SU-DHL-6 (cell line): Measurements from ENCODE around the gene IL1R2.

ENCODE experiments used
- H2AFZ ChIP-seq: fragments of 200-600 bp; sonication (generic); 2 replicates; pipeline ENCODE4 v1.6.1; 2014; ENCODE audit warnings: low read depth, mild to moderate bottlenecking, moderate library complexity, mixed read lengths, antibody characterized with exemption, low read length; ENCODE audit not compliant: severe bottlenecking
- H3F3A ChIP-seq: fragments of 200-600 bp; shearing (Covaris generic); 2 replicates; pipeline ENCODE4 v1.6.0; 2016; ENCODE audit warnings: antibody characterized with exemption, mild to moderate bottlenecking; ENCODE audit not compliant: insufficient read depth
- H3K27ac ChIP-seq: fragments of 200-600 bp; sonication (generic); 2 replicates; pipeline ENCODE4 v1.5.1; 2016; ENCODE audit warnings: low read depth, mild to moderate bottlenecking, low read length, moderate library complexity, mixed read lengths
- H3K27me3 ChIP-seq: fragments of 200-600 bp; sonication (generic), shearing (Covaris generic); 2 replicates; pipeline ENCODE4 v1.6.0; 2014; ENCODE audit warnings: mild to moderate bottlenecking, low read length
- H3K36me3 ChIP-seq: fragments of 200-600 bp; sonication (generic); 2 replicates; pipeline ENCODE4 v1.6.1; 2014; ENCODE audit warnings: mild to moderate bottlenecking, low read length, mixed read lengths
- H3K4me2 ChIP-seq: fragments of 300-600, 200-600 bp; shearing (Covaris generic), sonication (generic); 2 replicates; pipeline ENCODE4 v1.6.0; 2014; ENCODE audit warnings: low read length, low read depth, mild to moderate bottlenecking; ENCODE audit not compliant: poor library complexity, severe bottlenecking
- H3K4me3 ChIP-seq: fragments of 200-600 bp; sonication (generic); 2 replicates; pipeline ENCODE4 v1.5.1; 2014; ENCODE audit warnings: antibody characterized with exemption, low read length, mild to moderate bottlenecking, mixed read lengths; ENCODE audit not compliant: insufficient read depth, poor library complexity, severe bottlenecking
- H3K79me2 ChIP-seq: fragments of 200-600 bp; sonication (generic); 2 replicates; pipeline ENCODE4 v1.6.1; 2014; ENCODE audit warnings: mild to moderate bottlenecking, low read length, moderate library complexity; ENCODE audit not compliant: insufficient read depth
- H3K9ac ChIP-seq: fragments of 200-600 bp; sonication (generic); 2 replicates; pipeline ENCODE4 v1.7.0; 2014; ENCODE audit warnings: mild to moderate bottlenecking, low read length
- H3K9me2 ChIP-seq: fragments of 200-600 bp; sonication (generic); replicated peaks from 2 replicates; pipeline ENCODE4 v1.6.1; 2014; ENCODE audit warnings: low read length; ENCODE audit not compliant: insufficient read depth
- H3K9me3 ChIP-seq: fragments of 200-600 bp; sonication (generic); 2 replicates; pipeline ENCODE4 v1.6.1; 2014; ENCODE audit warnings: low read length, mixed read lengths; ENCODE audit not compliant: insufficient read depth
- H4K20me1 ChIP-seq: fragments of 200-600 bp; sonication (generic); 2 replicates; pipeline ENCODE4 v1.6.1; 2014; ENCODE audit warnings: low read depth, mild to moderate bottlenecking, antibody characterized with exemption, low read length, moderate library complexity, mixed read lengths
- EZH2phosphoT487 ChIP-seq: fragments of 200-600 bp; sonication (generic), shearing (Covaris generic); conservative IDR thresholded peaks from 2 replicates; pipeline ENCODE4 v1.6.1; 2018; ENCODE audit warnings: mild to moderate bottlenecking, antibody characterized with exemption, low read length, moderate library complexity, mixed read lengths
- TF ChIP-seq, protein P1 (sequence below): fragments of 200-600 bp; sonication (generic); IDR thresholded peaks from one replicate; pipeline ENCODE4 v1.5.1; 2017; ENCODE audit warnings: antibody characterized with exemption, mild to moderate bottlenecking, low read length, moderate library complexity; ENCODE audit not compliant: insufficient read depth, poor library complexity, severe bottlenecking

IL1R2 gene

DNA sequence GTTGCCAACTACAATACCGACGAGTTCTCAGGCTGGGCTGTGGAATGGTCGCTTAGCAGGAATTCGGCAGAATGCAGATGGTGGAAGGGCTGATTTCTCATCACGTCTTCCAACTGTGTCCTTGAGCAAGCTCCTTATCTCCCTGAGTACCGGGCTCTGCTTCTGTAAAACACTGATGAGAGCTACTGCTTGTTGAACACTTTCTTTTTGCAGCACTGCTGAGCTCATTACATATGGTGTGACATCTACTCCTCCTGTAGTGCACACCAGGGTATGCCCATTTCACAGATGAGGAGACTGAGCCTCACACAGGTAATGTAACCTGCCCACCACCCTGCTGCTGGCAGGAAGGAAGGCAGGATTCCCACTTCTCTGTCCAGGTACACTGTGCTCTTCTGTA is 8.3 kb downstream of the IL1R2 start:
- Histone ChIP-seq H3K79me2 (no peaks in the 10 kb centered on the region), H3K27ac (no peak overlapping the region), H2AFZ (no peak overlapping the region), H3K9ac (no peak overlapping the region), H3K4me2 (no peak overlapping the region), H3K36me3 (no peaks in the 10 kb centered on the region), H3K9me3 (no peaks in the 10 kb centered on the region), H4K20me1 (no peaks in the 10 kb centered on the region), H3F3A (no peaks in the 10 kb centered on the region), H3K9me2 (no peaks in the 10 kb centered on the region), H3K4me3 (no peak overlapping the region), H3K27me3 (no peaks in the 10 kb centered on the region)
- no peak for TF ChIP-seq EZH2phosphoT487
- TF ChIP-seq, protein P1, sequence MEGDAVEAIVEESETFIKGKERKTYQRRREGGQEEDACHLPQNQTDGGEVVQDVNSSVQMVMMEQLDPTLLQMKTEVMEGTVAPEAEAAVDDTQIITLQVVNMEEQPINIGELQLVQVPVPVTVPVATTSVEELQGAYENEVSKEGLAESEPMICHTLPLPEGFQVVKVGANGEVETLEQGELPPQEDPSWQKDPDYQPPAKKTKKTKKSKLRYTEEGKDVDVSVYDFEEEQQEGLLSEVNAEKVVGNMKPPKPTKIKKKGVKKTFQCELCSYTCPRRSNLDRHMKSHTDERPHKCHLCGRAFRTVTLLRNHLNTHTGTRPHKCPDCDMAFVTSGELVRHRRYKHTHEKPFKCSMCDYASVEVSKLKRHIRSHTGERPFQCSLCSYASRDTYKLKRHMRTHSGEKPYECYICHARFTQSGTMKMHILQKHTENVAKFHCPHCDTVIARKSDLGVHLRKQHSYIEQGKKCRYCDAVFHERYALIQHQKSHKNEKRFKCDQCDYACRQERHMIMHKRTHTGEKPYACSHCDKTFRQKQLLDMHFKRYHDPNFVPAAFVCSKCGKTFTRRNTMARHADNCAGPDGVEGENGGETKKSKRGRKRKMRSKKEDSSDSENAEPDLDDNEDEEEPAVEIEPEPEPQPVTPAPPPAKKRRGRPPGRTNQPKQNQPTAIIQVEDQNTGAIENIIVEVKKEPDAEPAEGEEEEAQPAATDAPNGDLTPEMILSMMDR = no peak

DNA sequence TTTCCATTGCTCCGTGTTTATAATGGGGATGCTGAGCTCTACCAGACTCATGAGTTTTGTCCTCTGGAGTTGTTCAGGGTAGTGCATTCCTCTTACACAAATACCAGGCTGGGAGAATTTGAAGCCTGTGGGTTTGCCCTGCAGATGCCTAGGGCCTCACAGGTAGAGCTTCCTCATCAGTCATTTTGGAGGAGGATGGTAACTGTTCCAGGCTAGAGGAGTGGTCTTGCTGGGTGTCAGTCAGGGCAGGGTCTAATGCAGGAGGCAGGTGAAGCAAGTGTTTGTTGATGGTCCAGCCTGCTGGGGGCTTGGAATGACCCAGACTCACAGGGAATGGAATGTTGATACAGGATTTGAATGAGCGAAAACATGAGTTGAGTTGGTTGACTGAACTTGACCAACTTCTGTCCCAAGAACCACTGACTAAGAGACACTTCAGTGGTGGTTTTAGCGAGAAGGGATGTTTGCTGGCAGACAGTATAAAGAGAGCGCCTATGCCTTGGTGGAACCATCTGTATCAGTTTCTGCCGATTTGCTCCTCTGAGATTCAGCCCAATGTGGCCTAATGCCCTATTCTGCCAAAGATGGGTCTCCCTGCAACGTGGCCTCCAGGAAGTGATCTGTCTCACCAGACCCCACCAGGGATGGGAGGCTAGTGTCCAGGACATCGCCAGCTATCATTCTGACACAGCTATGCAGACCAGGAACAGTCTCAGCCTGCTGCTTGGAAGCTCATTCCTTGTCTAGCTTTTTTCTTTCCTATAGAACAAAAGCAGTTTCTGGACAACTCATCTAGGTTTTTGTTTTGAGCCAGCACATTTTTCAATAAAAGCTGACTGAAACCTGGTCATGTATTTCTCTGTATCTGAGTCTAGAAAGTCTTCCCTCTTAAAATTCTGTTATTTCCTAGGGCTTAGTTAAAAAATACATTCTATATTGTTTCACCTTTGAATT is 9.3 kb downstream of the IL1R2 start:
- Histone ChIP-seq H3K9me3 (no peaks in the 10 kb centered on the region), H2AFZ (no peak overlapping the region), H3K4me2 (no peak overlapping the region), H3K79me2 (no peaks in the 10 kb centered on the region), H3F3A (no peaks in the 10 kb centered on the region), H3K36me3 (no peaks in the 10 kb centered on the region), H3K9me2 (no peaks in the 10 kb centered on the region), H3K9ac (no peak overlapping the region), H3K27me3 (no peaks in the 10 kb centered on the region), H4K20me1 (no peaks in the 10 kb centered on the region), H3K4me3 (no peak overlapping the region), H3K27ac (no peak overlapping the region)
- no peak for TF ChIP-seq EZH2phosphoT487
- TF ChIP-seq, protein P1 = no peak

DNA sequence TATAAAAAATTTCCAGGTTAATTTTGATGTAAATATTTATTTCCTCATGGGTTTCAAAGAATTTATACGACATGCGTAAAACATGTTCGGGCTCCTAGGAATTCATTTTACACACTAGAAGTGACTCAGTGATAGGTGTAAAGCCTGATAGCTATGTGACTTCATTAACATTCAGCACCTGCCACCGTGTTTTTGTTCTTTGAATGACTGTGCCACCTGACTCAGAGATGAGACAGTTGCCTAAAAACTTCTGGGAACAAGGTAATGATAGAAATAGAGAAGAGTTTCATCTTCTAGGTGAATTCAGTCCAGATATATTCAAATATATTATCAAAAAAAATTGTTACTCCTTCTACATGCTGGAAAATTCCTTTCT is 10.0 kb downstream of the IL1R2 start:
- no peaks in the 10 kb centered on the region for H4K20me1 ChIP-seq
- no peak overlapping the region for H3K27ac ChIP-seq
- H3K9me3 ChIP-seq = no peaks in the 10 kb centered on the region
- no peak overlapping the region for H3K9ac ChIP-seq
- H2AFZ ChIP-seq = no peak overlapping the region
- no peaks in the 10 kb centered on the region for H3K36me3 ChIP-seq
- H3F3A ChIP-seq = no peaks in the 10 kb centered on the region
- H3K4me2 ChIP-seq = no peak overlapping the region
- H3K4me3 ChIP-seq = no peak overlapping the region
- H3K9me2 ChIP-seq = no peaks in the 10 kb centered on the region
- TF ChIP-seq EZH2phosphoT487 = no peak
- TF ChIP-seq, protein P1 = no peak
- no peaks in the 10 kb centered on the region for H3K27me3 ChIP-seq
- H3K79me2 ChIP-seq = no peaks in the 10 kb centered on the region
